HepG2 (cell line): ENCODE data around the gene DNAJC15. TPM values are rescaled to one million over a fixed set of nuclear protein-coding genes. Genes with fewer than 3 reads are reported as not detected.

ENCODE experiments used
- AFF4 ChIP-seq: sonication (generic); formaldehyde crosslinking; IDR thresholded peaks from 2 replicates; pipeline ENCODE4 v1.4.0; 2020; ENCODE audit warnings: missing genetic modification reagents
- ASH2L ChIP-seq: fragments of 300-600, 200-600 bp; sonication (generic); IDR thresholded peaks from 2 replicates; pipeline ENCODE4 v1.7.0; 2017; ENCODE audit warnings: low read depth, mild to moderate bottlenecking, moderate library complexity, mixed read lengths, low read length; ENCODE audit not compliant: insufficient read length
- HMGXB4 ChIP-seq, 2 experiments: sonication (generic) in 1 of 2; formaldehyde crosslinking in 1 of 2; IDR thresholded peaks; 2 replicates each; pipeline versions ENCODE4 v1.4.0 to v1.6.1; 2018 to 2020; ENCODE audit warnings: missing genetic modification reagents in 2 of 2, borderline replicate concordance in 1 of 2, low read depth in 1 of 2, mild to moderate bottlenecking in 1 of 2, missing biosample characterization in 1 of 2
- JDP2 ChIP-seq: sonication (generic); formaldehyde crosslinking; IDR thresholded peaks from 2 replicates; pipeline ENCODE4 v1.8.1; 2022; ENCODE audit warnings: missing genetic modification reagents, borderline replicate concordance
- NBN ChIP-seq: fragments of 450-650 bp; conservative IDR thresholded peaks from 2 replicates; pipeline ENCODE4 v1.6.1; 2017
- NR1H2 ChIP-seq: sonication (generic); formaldehyde crosslinking; IDR thresholded peaks from 2 replicates; pipeline ENCODE4 v1.8.1; 2022; ENCODE audit warnings: low read depth, missing genetic modification reagents, borderline replicate concordance
- PAXIP1 ChIP-seq: sonication (generic); formaldehyde crosslinking; conservative IDR thresholded peaks from 2 replicates; pipeline ENCODE4 v1.4.0; 2020; ENCODE audit warnings: mild to moderate bottlenecking, missing genetic modification reagents, moderate library complexity
- RAD21 ChIP-seq: fragments of 450-650 bp; formaldehyde crosslinking; IDR thresholded peaks from 2 replicates; pipeline ENCODE4 v1.5.0; 2020; ENCODE audit warnings: mild to moderate bottlenecking
- RBM22 ChIP-seq: fragments of 200-400 bp; formaldehyde crosslinking; optimal IDR thresholded peaks from 2 replicates; pipeline ENCODE3; 2017; ENCODE audit warnings: mild to moderate bottlenecking, low read length, moderate library complexity
- RXRB ChIP-seq: IDR thresholded peaks from 2 replicates; pipeline ENCODE4 v1.6.1; 2016; ENCODE audit warnings: borderline replicate concordance, missing genetic modification reagents, missing compliant biosample characterization
- SRSF1 ChIP-seq: fragments of 200-400 bp; formaldehyde crosslinking; optimal IDR thresholded peaks from 2 replicates; pipeline ENCODE3; 2017; ENCODE audit warnings: mild to moderate bottlenecking, low read depth, low read length, moderate library complexity
- TBX2 ChIP-seq: sonication (generic); formaldehyde crosslinking; IDR thresholded peaks from 2 replicates; pipeline ENCODE4 v1.5.0; 2020; ENCODE audit warnings: missing genetic modification reagents, mild to moderate bottlenecking, borderline replicate concordance
- ZNF274 ChIP-seq: sonication (generic); formaldehyde crosslinking; IDR thresholded peaks from 2 replicates; pipeline ENCODE4 v1.5.1; 2020; ENCODE audit warnings: mild to moderate bottlenecking, missing genetic modification reagents
- ZNF280B ChIP-seq: sonication (generic); formaldehyde crosslinking; IDR thresholded peaks from 2 replicates; pipeline ENCODE4 v1.5.0; 2020; ENCODE audit warnings: missing genetic modification reagents, mild to moderate bottlenecking, borderline replicate concordance
- ZNF468 ChIP-seq: sonication (generic); formaldehyde crosslinking; IDR thresholded peaks from 2 replicates; pipeline ENCODE4 v1.8.0; 2022; ENCODE audit warnings: mild to moderate bottlenecking, moderate library complexity, missing genetic modification reagents
- ZNF788 ChIP-seq: sonication (generic); formaldehyde crosslinking; IDR thresholded peaks from 2 replicates; pipeline ENCODE4 v1.5.0; 2020; ENCODE audit warnings: mild to moderate bottlenecking, missing genetic modification reagents, borderline replicate concordance
- ZNF790 ChIP-seq: sonication (generic); formaldehyde crosslinking; IDR thresholded peaks from 2 replicates; pipeline ENCODE4 v1.8.0; 2022; ENCODE audit warnings: missing genetic modification reagents, mild to moderate bottlenecking, borderline replicate concordance
- ZNF883 ChIP-seq: sonication (generic); formaldehyde crosslinking; IDR thresholded peaks from 2 replicates; pipeline ENCODE4 v1.5.1; 2020; ENCODE audit warnings: mild to moderate bottlenecking, missing genetic modification reagents; ENCODE audit errors: not compliant biosample characterization
- polyA plus RNA-seq, 8 experiments: library from polyadenylated mRNA; depleted of rRNA in 3 of 8; stranded (reverse) in 7 of 8; unstranded in 1 of 8; fragments of >200 nt; fragmentation: Illumina TruSeq in 4 of 8; extraction: Trizol in 4 of 8; gene quantifications; 2 replicates each; pipeline versions ENCODE4 v1.2.1 to v1.2.3, GENCODE V29; 2011 to 2016; ENCODE audit warnings: low read depth in 4 of 8, missing spikeins in 1 of 8, mixed read lengths in 1 of 8; ENCODE audit not compliant: insufficient read depth in 1 of 8
- total RNA-seq, 5 experiments: library from RNA; depleted of rRNA; stranded (reverse); fragments of >200 nt; fragmentation: Illumina TruSeq; extraction: Trizol; gene quantifications; 2 replicates each; pipeline ENCODE4 v1.2.3, GENCODE V29; 2016; ENCODE audit warnings: low read depth in 1 of 5

DNAJC15 gene
- total and polyA plus RNA-seq, 2 of the 13 experiments (the other 11 are each of a cell fraction or from before 2014, with no cell fraction given), result 23.0 to 31.9 TPM

GRCh38 chr13:43023289-43023963 is at the start of gene DNAJC15 (continued):
- TF ChIP-seq NR1H2 (CRISPR knock-in tag) (no peak), AFF4 (CRISPR knock-in tag) (no peak), SRSF1 (peak; percentile 76), ZNF280B (peak; percentile 75), RXRB (CRISPR knock-in tag) (peak; percentile 35; the same call in 1 of the 2 replicates), ASH2L (peak; percentile 90), RAD21 (no peak), TBX2 (CRISPR knock-in tag) (peak; percentile 78), NBN (no peak), RBM22 (no peak), ZNF883 (CRISPR knock-in tag) (no peak), ZNF788 (peak; percentile 89), HMGXB4 (CRISPR knock-in tag; IDR thresholded peaks at IDR 0.05; ENCODE audit: borderline replicate concordance in 1 of 2, low read depth in 1 of 2) (peak; percentile 76 to 81; a peak in 3 of 4 replicates), ZNF790 (CRISPR knock-in tag) (no peak), ZNF274 (CRISPR knock-in tag) (no peak; the same call in 1 of the 2 replicates), ZNF468 (no peak), JDP2 (CRISPR knock-in tag) (no peak), PAXIP1 (peak; percentile 49; the same call in 1 of the 2 replicates)
